Measurements from ENCODE around the gene PPM1B.
"Not testable (repeated sequence)": the region's sequence is repeated elsewhere in the genome, so short reads cannot be mapped to it uniquely, and the experiment has no call there.

The PPM1B gene

DNA sequence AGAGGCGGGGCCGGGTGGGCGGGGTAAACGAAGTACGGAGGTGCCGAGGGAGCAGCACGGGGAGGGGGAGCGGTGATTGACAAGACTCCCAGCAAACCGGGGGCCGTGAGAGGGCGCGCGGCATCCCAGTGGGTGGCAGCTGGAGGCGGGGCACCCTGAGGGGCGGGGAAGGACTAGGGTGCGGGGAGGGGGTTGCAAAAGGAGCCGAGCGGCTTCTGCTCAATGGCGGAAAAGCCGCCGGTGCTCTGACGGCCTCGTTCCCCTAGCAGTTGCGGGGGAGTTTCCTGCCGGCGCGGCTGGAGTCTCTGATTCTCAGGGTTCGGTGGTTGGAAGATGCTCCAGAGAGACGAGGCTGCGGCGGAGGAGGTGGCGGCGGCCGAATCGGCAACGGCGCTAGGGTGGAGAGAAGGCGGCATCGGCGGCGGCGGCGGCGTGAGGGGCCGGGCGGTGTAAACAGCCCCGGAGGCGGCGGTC is at the start of gene PPM1B:
TSS of gene PPM1B (plus strand) at position 195 of the 474 bp plus-strand sequence. CDS start 32,325 bp downstream, outside the sequence.
- DNase-seq (ENCODE audit: low spot score), result no peak

DNA sequence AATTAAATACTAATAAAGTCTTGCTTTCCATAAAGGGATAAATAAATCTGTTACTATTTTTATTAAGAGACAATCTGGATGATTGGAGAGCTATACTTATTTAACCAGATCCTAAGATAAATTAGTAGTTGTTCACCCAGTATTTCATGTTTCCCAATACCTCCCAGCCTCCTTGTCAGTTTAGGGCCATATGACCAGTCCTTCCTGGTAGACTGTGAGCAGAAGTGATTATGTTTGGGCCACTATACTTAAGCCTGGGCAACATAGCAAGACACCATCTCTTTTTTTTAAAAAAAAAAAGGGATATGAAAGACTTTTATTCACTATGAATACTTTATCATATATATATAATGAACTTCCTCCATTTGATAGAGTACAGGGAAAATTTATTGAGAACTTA is 48.8 kb upstream of the PPM1B start:
- no peak for DNase-seq (ENCODE audit: low spot score)

DNA sequence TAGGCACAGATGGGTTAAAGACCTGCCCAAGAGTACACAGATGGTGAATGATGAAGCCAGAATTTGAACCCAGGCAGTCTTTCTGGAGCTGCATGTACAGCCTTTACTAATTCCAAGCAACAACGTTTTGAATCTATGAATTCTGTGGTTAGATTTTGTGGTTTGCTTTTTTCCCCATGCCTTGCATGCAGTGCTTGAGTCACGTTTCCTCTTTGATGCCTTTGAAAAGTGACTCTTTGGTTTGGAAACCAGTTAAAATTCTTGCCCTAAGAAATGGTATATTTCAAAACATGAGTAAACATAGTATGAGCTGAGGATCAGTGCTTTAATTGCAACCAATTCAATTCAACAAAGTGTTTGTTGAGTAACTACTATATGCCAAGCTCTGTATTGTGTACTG is 48.2 kb upstream of the PPM1B start:
- peak; percentile 77 for DNase-seq (ENCODE audit: low spot score)

DNA sequence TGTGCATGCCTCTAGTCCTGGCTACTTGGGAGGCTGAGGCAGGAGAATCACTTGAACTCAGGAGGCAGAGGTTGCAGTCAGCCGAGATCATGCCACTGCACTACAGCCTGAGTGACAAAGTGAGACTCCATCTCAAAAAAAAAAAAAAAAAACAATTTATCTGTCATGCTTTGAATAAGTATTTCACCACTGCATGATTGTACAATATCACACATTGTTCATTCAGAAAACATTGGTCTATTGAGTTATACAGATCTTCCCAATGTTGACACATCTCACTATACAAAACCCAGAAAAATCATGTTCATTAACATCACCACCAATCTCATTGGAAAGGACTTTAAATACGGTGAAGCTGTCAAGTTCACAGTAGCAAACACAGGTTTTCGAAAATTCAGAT is 46.8 kb upstream of the PPM1B start:
- DNase-seq (ENCODE audit: low spot score), result no peak

DNA sequence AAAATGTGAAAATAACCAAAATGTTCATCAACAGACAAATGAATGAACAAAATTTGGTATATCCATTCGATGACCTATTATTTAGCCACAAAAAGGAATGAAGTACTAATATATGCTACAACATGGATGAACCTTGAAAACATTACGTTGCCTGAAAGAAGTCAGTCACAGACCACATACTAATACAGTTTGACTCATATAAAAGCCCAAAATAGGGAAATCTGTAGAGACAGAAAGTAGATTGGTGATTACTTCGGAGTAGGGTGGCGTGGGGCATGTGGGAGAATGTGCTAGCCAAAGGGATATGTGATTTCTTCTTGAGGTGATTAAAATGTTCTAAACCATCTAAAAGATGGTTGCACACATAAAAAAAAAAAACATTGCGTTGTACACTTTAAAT is 44.2 kb upstream of the PPM1B start:
- no peak for DNase-seq (ENCODE audit: low spot score)

DNA sequence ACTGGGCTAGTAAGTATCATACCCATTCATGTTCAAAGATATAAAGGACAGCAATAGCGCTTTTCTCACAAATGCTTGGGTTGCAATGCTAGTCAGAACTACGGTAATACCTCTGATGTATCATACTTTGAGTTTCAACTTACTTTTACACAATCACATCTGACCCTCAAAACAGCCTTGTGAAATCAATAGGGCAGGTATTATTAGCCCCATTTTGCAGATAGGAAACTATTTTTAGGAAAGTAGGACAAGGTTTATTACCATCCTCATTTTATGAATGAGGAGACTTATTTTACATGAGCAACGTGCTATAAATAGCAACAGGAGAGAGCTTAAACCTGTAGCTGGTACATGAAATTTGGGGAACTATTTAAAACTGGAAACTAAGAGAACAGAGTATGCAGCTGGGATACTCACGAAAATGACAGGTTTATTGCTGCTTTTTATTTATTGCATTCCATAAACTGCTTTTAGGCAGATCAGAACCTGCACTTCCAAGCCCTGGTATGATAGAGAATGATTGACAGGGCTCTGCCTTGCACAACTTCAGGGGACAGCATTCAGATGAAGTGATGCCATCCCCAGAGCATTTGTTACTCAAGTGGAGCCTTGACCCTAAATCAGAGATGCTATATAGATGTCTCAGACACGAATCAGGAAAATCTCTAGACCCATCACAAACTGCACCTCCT is 42.4 kb upstream of the PPM1B start:
- no peak for DNase-seq (ENCODE audit: low spot score)

DNA sequence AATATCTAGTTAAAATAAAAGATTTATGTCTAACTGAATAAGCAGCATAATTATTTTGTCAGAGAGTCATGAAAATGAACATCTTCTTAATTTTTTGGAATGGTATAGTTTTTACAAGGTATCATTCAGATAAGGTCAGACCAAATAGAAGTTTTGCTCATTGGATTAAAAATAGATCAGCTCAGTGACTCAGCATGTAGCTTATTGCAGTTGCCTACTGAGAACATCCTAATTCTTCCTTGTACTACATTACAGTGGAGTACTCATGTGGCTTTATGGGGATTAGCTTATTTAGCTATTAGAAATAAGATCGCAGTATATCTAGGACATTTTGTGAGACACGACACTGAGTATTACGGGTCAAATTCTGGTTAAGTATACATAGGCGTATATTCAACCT is 38.2 kb upstream of the PPM1B start:
- DNase-seq (ENCODE audit: low spot score), result peak; percentile 54

DNA sequence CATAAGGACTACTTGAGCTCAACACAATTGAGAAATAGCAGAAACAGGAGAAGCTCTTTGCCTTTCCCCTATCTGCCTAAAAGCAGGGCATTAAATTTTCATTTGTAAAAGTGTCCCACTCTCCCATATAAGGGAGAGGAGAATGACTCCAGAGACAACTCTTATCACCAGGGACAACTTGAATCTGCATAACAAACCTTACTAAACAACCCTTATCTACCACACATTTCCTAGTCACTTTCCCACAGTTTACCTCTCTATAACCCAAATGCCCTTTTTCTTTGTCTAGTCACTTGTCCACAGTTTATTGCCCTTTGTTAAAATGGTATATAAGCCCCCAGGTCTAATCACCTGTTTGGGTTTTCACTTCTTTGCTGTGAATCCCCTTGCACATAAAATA is 37.5 kb upstream of the PPM1B start:
- DNase-seq (ENCODE audit: low spot score), result no peak

DNA sequence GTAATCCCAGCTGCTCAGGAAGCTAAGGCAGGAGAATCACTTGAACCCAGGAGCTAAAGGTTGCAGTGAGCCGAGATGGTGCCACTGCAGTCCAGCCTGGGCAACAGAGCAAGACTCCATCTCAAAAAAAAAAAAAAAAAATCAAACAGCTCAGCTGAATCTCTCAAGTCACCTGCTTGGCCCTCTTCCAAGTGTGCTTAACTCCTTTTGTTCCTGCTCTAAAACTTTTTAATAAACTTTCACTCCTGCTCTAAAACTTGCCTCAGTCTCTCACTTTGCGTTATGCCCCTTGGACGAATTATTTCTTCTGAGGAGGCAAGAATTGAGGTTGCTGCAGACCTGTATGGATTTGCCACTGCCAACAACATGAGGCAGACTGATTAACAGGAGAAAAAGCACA is 35.1 kb upstream of the PPM1B start:
- DNase-seq (ENCODE audit: low spot score), result not testable (repeated sequence)

DNA sequence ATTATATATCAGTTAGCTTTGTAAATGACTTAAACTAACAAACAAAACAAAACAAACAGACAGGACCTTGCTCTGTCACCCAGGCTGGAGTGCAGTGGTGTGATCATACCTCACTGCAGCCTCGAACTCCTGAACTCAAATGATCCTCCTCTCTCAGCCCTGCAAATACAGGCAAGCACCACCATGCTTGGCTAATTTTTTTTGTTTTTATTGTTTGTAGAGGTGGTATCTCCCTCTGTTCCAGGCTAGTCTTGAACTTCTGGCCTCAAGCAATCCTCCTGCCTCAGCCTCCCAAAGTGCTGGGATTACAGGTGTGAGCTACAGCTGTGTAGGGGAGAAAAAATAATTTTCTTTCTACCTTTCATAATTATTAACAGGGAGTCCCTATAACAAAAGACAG is 33.8 kb upstream of the PPM1B start:
- no peak for DNase-seq (ENCODE audit: low spot score)

DNA sequence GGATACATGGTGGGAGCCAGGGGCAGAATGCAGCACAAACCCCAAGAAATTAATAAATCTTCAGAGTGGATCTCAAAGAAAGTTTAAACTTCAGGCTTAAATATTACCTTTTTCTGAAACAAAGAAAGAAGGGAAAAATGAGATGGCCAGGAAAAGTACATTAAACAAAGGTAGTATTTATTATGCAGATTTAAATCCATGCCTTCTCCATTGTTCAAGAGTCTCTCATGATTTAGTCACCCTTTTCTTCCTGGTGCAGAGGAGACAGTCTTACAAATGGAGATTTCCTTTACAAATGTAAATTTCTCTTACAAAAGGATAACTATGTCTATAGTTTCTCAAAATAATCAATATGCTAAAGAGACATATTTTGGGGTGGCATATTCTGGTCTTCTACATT is 33.4 kb upstream of the PPM1B start:
- DNase-seq (ENCODE audit: low spot score), result no peak

DNA sequence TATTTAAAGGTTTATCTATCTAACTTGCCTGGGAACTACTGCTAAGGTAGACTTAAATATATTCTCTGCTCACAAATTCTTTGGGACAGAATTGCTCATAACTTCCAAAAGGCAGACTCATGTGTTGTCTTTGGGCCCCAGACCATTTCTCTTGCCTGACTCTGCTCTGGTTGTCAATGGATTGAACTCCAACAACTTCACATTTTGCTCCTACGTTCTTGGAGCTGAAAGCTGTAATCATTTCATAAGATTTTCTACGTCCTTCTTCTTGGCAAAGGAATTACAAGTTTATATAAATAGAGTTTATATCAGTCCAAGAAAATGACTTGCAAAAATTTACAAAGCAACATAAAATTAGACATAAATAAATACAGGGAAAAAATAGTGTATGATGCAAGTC is 32.9 kb upstream of the PPM1B start:
- DNase-seq (ENCODE audit: low spot score), result no peak

DNA sequence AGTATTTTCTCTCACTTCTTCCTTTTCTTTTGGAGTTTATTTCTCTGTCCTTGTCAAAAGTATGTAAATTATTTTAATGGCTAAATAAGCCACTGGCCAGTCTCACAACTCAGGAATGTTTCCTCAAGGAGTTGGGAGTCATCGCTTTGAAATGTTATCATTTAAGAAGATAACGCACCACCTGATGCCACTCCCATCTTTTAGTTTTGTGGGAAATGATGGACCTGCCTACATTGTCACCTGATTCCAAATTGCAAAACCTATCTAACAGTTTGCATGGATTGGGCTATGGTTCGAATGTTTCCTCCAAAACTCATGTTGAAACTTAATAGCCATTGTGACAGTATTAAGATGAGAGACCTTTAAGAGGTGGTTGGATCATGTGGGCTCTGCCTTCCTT is 32.4 kb upstream of the PPM1B start:
- DNase-seq (ENCODE audit: low spot score), result peak; percentile 58

DNA sequence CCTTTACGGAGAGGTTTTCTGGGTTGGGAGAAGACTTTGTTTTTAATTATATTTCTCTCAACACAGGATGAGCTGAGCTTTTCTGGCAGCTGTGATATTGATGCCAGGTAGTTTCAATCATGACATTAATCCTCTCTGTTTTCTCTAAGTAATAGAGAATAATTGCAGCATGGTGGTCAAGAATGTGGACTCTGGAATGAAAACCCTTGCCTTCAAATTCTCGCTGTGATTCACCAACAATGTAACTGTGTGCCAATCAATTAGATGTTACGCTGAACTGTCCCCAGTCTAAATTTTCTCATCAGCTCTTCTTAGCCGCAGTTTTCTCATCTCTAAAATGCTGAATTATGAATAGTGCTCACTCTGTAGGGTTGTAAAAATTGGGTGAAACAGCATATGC is 31.6 kb upstream of the PPM1B start:
- DNase-seq (ENCODE audit: low spot score), result no peak

DNA sequence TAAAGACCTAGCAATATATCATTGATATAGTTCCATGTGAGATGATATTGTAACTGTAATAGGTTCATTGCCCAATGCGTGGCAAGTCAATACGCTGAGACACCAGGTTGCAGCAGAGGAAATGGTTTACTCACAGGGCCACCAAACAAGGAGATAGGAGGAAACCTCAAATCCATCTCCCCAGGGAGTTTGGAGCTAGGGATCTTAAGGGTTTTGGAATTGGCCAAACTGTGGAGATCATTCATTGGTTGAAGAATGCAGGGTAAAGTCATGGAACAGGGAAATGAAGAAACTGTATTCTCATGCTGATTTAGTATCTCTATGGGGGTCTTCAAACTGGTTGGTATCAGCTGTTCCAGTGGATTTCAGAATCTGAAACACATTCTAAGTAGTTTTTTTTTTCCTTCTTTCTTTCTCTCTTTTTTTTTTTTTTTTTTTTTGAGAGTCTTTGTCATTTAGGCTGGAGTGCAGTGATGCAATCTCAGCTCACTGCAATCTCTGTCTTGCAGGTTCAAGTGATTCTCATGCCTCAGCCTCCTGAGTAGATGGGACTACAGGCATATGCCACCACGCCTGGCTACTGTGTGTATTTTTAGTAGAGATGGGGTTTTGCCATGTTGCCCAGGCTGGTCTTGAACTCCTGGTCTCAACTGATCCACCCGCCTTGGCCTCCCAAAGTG is 30.7 kb upstream of the PPM1B start:
- DNase-seq (ENCODE audit: low spot score), result no peak

DNA sequence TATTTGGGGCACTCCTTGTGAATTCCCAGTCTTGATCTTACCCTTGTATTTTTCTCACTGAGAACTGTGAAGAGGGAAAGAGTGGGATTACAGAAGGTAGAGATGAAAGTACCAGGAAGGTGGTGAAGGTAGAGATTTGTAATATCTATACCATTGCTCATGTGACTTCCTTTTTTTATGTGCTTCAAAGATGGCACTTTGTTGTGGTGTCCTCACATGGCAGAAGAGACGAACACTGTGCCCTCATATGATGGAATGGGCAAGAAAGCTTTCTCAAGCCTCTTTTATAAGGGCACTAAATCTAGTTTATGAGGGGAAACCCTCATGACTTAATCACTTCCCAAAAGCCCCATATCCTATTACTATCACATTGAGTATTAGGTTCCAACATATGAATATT is 28.9 kb upstream of the PPM1B start:
- DNase-seq (ENCODE audit: low spot score), result no peak

DNA sequence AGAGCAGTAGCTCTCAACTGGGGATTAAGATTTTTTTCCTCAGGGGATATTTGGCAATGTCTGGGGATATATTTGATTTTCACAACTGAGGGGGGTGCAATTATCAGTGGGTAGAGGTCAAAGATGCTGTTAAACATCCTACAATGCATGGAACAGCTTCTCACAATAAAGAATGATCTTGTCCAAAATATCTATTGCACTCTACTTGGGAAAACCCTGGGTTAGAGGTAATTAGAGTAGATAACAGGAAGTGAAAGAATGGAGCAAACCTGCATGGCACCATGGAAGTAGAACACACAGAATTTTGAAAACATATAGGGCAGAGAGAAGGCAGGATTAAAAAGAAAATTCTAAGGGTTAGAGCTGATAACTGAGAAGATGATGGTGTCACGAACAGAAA is 26.4 kb upstream of the PPM1B start:
- no peak for DNase-seq (ENCODE audit: low spot score)

DNA sequence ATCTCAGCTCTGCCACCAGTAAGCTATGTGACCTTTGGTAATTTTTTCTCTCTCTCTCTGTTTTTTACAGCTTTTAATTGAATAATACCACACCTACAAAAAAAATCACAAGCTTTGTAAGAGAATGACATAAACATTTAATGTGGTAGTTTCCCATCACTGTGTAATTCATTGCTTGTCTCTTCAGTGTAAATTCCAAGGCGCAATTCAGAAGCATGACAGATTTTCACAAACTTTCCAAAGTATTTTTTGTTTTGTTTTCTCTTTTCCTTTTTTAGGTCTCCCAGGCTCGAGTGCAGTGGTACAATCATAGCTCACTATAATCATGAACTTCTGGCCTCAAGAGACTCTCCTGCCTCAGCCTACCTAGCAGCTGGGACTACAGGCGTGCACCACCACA is 25.0 kb upstream of the PPM1B start:
- DNase-seq (ENCODE audit: low spot score), result no peak

DNA sequence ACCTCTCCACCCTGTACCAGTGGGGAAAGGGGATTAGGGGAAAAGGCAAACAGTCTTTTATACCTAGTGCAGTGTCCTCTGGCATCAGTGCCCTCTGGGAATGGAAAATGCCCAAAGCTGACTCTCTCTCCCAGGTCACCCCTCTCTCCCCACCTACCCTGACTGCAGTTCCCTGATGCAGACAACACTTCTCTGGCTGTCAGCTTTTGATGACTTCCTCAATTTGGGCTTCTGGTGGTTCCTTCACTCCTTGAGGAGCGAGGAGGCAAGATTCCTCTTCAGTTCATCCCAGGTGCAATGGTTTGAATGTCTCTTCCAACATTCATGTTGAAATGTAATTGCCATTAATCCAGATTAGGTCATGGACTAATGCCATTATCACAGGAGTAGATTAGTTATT is 19.7 kb upstream of the PPM1B start:
- DNase-seq (ENCODE audit: low spot score), result no peak

DNA sequence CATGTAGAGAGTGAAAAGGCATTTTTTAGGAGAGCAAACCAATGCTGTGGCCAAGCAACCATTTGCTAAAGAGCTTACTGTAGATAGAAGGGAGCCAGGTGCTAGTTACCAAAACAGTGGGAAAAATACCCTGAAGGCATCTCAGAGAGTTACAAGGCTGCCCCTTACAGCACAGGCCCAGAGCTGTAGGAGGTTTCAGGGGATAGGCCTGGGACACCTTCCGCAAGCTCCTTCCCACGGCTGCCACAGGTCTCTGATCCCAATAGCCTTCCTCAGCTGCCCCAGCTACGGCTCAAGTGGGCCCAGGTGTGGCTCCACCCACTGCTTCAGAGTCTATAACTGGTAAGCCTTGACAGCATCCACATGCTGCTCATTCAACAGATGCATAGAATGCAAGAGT is 18.2 kb upstream of the PPM1B start:
- DNase-seq (ENCODE audit: low spot score), result no peak

DNA sequence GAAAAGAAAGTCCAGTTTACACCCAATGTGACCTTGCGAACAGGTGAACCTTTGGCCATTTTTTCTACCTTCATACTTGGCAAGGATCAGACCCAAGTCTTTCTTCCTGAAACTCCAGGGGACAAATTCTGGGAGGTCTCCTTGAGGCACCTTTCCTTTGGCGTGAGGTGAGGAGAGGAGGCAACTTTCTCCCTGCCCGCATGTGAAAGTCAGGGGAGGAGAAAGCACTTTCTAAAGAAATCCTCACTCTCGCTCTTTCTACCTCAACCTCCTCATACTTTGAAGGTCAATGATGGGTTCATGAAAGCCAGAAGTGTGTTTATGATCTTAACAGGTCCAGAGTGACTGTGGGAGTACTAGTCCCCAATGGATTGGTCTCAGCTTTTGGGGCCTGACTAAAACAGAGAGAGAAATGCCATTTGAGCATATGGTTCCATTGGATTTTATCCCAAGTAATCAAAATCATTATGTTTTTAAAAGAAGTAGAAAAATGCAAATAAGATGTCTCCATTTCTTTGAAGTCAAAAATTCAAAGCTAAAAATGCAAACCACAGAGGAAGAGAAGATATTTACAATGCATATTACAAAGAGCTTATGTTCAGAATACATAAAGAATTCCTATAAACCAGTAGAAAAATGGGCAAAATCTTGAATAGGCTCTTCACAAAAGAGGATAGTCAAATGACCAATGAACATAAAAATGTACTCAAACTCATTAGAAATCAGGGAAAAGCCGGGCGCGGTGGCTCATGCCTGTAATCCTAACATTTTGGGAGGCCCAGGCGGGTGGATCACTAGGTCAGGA is 15.6 kb upstream of the PPM1B start:
- no peak for DNase-seq (ENCODE audit: low spot score)

DNA sequence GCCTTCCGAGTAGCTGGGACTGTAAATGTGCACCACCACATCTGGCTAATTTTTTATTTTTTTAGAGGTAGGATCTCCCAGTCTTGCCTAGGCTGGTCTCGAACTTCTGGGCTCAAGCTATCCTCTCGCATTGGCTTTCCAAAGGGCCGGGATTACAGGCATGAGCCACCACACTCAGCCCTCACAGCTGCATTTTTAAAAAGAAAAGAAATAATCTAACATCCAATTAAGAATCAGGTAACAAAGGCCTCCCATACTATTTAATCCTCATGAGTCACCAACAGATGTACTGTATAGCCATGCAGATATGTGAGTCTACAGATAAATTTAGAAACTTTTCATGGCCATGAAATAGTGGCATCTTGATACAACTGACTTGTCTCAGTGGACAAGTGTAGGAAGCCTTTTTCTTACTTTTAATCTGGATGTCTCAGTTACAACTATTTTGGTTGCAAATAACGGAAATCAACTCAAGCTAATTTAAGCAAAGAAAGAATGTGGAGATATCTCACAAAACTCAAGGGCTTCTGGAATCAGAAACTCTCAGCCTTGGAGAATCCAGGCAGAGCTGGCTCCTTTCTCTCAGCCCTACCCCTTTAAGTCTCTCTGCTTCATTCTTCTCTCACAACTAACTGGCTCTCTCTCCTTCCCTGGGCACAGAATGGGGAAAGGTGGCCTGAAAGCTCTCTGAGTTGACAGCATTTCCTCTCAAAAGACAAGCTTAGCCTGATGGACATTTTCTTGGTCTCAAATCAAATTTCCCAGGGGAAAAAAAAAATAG is 12.8 kb upstream of the PPM1B start:
- DNase-seq (ENCODE audit: low spot score), result no peak
